Fibroblast of upper back skin (primary cell): ENCODE measurements around the gene MYO10.

ENCODE experiments used
- DNase-seq: peaks from one replicate; pipeline ENCODE4 v3.0.0-alpha.2; 2013

MYO10 gene

DNA sequence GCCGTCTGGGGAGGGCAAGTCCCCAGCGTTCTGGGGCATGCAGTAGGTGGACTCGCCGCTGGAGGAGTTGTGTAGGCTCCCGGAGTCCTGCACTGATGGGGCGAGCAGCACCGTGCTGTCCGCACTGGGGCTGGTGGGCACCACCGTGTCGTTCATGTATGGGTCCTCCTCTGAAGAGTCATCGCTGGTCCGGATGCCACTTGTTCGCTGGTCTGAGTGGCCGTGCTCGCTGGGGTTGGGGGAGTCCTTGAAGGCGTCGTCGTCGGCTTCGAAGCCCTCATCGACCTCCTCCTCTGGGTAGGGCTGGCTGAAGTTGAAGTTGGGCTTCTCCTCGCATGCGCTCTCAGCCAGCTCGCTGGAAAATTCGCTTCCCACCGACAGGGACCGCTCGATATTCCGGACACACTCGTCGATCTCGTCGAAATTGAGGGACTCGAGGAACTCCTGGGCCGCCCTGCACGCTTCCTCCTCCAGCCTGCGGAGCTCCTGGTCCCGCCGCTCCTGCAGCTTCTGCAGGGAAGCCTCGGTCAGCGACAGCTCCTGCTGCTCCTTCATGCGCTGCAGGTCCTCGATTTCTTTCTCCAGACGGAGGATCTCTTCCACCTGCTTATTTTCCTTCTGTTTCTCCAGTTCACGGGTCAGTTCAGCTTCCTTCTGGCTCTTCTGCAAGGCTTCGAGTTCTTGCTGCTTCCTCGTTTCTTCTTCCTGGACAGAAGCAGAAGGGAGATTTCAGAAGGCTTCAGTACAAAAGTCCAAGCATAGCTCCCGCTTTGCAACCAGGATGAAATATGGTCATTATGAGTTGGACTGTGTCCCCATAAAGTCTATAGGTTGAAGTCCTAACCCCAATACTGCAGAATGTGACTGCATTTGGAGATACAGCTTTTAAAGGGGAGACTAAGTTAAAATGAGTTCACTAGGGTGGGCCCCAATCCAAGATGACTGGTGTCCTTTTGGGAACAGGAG, 234.7 kb downstream of the MYO10 start:
- no peak for DNase-seq

- no peak for DNase-seq
These were observed 236.0 kb downstream of the MYO10 start for GRCh38 chr5:16700081-16700480.

- no peak for DNase-seq
These were observed 240.3 kb downstream of the MYO10 start for GRCh38 chr5:16695779-16696178.

GRCh38 chr5:16693879-16694278, 242.2 kb downstream of the MYO10 start:
- peak; percentile 41 for DNase-seq

DNA sequence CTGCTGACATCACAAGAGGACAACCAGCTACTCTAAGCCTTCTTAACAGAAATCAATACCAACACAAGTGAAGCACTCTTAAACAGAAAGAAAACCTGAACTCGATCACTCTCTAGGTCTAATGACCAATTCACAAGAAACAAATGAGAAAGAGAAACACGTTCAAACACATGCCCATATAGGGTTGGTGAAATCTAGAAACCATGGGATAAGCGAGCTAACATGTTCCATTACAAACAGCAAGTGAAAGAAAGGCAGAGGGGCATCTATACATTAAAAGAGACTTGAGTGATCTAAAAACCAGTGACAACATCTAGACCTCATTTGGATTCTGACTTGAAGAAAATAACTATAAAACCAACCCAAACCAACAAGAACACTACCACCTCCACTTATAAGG, 244.4 kb downstream of the MYO10 start:
- DNase-seq: no peak

GRCh38 chr5:16690243-16690852, 245.7 kb downstream of the MYO10 start:
- DNase-seq: peak; percentile 56

DNA sequence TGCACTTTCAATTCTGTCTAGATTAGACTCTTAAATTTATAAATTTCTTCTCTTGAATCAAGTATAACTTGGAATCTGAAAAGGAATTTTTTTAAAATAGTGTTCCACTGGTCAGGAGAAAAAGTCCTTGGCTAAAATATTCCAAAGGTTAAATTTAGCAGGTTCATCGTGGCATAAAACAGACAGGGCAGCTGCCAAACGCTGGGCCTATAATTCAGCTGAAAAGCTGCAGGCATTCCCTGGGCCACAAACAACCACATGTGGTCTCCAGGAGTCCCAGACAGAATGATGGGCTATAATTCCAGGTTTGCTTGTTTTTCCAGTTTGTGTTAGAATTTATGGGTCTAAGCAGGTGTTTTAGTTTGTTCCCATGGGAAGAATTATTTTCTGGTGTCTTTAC, 248.2 kb downstream of the MYO10 start:
- no peak for DNase-seq

GRCh38 chr5:16685069-16685468, 251.0 kb downstream of the MYO10 start:
- DNase-seq: no peak

GRCh38 chr5:16681876-16682275, 254.2 kb downstream of the MYO10 start:
- no peak for DNase-seq

GRCh38 chr5:16679863-16680262, 256.2 kb downstream of the MYO10 start:
- DNase-seq: no peak

GRCh38 chr5:16679190-16679589, 256.9 kb downstream of the MYO10 start:
- DNase-seq: no peak

DNA sequence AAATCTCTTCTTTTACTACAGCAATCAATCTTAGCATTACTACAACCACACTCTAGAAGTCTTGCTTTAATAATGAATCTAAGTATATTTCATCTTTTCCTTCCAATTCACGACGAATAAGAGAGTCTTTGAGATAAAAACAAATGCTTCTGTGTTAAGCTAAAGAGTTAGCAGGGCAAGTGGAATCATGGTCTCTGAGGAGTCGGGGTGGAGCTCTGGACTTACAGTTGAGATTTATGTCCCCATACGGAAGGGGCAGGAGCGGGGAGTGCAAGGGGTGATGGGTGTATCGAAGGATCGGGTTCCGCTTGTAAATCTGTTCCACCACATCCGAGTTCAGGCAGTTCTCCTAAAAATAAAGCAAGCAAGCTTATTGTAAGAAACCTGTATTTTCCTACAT, 260.3 kb downstream of the MYO10 start:
- no peak for DNase-seq

DNA sequence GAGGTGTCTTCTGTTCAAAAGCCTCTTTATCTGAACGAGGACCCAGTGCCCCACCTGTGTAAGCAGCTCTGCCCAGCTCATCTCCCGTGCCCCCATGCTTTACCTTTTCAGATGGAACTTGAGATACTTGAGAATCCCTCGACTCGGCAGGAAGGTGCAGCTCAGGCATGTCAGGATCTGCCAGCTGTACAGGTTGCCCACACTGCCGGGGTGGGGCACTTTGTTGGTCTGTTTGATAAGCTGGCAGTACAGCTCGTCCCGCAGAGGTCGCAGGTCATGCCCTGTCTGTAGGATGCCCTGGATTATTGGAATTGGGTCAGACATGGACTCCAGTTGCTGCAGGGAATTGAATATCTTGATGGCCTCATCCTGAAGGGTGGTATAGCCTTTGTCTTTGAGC, 261.3 kb downstream of the MYO10 start:
- DNase-seq: no peak

DNA sequence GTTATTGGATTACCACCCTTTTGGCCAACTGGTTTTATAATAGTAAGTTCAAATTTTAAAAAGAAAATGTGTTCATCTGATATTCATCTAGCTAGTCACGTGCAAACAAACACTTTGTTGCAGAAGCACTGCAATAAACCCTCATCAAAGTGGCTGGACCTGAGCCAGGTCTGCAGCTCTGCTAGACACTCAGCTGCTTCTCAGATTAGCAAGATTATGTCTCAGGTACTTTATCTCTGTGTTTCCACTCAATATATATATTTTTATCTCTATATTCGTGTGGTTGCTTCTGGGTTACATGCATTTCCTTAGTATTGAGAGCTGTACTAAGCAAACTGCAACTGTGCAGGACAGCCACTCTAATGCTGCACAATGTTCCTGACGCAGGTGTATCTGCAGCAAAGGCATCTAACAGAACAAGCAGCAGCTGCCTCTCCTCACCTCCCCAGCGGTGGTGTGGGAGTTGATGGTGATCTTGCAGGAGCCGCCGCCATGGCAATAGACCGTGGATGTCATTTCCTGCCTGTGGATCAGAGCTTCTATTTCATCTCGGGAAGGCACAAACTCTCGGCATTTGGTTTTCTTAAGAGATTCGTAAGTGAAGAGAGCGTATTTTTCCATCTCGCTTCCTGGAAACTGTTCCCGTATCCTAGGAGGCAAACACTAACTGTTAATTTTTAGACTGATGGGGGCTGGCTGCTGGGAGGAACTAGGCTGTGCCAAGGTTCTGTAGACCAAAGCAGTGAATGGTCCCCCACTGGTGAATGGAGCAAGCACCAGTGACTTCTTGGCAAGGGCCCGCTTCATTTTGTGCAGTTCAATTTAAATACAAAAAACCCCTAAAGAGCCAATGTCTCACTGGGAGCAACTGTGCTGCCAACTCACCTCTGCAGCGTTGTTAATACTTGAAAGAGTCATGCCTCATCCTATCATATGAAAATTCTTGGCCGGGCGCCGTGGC, 262.6 kb downstream of the MYO10 start:
- no peak for DNase-seq

GRCh38 chr5:16671208-16671607, 264.9 kb downstream of the MYO10 start:
- no peak for DNase-seq

DNA sequence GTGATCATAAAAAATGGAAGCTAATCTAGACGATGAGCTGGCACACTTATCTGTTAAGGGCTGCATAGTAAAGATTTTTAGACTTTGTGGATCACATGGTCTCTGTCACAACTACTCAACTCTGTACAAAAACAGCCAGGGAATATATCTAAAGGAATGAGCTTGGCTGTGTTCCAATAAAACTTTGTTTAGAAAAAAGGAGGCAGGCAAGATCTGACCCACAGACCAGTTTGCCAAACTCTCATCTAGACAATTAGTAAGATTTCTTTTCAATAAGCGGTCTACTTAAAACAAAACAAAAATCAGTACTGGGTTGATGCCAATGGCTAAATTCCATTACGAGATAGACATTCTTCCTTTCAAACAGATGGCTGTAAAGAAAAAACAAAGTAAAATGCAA, 266.3 kb downstream of the MYO10 start:
- peak; percentile 58 for DNase-seq

DNA sequence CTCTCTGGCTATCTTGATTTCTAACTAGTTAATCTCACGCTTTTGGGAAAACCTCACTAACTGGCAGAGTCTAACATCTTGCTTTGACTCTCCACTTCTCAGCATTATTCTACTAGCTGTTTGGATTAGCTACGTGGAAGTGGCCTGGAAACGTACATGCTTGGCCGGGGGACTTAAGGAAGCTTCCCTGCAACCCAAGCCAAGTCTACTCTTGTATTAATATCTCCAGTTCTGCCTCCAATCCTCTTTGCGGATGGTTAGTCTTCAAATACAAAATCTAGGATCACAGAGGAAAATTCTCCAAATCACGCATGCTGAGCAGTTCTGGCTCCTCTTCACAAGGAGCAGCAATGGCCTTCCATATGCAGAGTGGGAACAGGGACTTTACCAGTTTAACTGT, 267.5 kb downstream of the MYO10 start:
- no peak for DNase-seq

DNA sequence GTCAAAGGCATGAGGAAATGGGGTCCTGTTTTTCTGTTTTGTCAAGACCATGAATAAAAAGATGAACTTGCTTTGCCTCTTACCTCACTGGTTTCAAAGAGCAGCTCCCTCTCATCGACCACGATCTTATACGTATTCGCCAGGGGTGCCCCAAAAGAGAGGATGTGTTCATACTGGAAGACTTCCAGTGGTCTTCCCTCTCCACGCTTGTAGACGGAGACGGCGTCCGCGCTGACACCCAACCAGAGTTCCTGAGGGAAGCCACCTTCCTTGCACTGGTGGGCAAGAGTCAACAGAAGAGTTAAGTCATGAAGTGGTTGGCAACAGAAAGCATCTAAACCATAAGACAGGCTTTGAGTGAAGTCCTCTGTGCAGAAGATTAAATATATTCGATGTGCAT, 267.9 kb downstream of the MYO10 start:
- no peak for DNase-seq

DNA sequence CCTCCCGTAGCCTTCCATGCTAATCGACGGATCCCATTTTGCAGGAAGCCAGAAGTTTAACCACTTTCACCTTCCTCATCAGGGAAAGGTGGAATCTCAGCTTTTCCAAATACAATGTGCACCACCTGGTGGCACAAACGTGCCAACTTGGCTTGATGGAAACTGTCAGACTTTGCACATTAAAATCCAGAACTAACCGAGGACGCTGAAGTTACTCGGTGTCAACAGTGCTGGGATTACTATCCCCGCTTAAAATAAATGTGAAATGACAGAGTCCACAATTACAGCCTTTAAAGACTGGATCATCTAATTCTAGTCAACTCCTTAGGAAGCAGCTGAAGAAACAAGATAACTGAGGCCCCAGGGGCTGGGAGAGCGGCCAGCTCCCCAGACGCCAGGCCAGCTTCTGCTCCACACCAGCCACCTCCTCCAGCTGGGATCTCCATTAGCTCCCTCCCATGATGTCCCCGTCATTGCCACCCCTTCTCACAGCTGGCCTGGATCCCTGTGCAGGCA, 269.1 kb downstream of the MYO10 start:
- no peak for DNase-seq

DNA sequence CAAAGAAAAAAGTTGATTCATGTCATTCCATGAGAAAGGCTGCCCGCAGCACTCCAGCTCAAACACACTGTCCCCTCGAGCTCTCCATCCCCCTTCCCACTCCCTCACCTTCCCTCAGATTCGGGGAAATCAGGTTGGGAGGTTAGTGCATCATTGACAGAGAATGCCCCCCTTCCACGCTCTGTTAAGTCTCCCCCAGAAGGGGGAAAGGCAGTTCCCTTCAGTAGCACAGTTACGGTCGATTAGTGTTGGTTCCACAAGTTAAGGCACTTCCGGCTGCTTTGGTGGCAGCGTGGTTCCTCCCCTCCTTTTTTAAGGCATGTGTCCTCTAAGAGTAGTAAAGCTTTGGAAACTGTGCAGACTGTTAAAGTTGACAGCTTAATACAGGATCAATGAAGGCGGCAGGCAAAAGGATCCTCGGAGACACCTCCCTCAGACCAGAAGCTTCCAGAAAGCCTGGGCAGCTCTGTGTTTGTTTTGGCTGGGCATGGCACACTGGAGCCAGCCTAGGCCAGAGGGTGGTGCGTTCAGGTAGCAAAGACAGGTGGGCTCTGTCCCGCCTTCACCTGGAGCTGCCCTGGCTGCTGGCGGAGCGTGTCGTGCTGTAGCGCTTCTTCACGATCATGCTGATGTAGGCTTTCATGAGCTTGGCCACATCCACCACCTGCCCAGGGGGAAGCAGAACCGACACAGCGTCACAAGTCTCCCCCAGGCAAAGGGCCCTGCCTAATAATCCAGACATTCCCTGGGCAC, 269.8 kb downstream of the MYO10 start:
- no peak for DNase-seq

GRCh38 chr5:16665601-16666000, 270.5 kb downstream of the MYO10 start:
- no peak for DNase-seq

DNA sequence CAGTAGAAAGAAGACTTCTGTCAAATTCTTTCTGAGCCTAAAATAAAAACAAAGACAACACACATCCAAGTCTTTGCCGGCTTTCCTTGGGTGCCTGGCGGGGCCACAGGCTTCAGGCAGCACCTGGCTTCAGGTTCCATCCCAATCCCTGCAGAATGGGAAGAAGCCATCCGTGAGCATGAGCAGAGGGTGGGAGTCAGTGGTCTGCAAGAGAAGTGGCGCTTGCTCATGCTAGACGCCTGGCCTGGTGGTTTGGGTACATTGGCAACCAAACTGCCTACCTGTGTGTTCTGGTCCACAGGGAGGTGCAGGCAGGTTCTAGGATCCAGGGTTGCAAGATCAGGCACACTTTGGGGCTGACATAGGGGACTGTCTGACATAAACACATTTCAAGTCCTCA, 271.7 kb downstream of the MYO10 start:
- DNase-seq: no peak
